ENCODE results near the gene CNTLN.

CNTLN gene, protein sequence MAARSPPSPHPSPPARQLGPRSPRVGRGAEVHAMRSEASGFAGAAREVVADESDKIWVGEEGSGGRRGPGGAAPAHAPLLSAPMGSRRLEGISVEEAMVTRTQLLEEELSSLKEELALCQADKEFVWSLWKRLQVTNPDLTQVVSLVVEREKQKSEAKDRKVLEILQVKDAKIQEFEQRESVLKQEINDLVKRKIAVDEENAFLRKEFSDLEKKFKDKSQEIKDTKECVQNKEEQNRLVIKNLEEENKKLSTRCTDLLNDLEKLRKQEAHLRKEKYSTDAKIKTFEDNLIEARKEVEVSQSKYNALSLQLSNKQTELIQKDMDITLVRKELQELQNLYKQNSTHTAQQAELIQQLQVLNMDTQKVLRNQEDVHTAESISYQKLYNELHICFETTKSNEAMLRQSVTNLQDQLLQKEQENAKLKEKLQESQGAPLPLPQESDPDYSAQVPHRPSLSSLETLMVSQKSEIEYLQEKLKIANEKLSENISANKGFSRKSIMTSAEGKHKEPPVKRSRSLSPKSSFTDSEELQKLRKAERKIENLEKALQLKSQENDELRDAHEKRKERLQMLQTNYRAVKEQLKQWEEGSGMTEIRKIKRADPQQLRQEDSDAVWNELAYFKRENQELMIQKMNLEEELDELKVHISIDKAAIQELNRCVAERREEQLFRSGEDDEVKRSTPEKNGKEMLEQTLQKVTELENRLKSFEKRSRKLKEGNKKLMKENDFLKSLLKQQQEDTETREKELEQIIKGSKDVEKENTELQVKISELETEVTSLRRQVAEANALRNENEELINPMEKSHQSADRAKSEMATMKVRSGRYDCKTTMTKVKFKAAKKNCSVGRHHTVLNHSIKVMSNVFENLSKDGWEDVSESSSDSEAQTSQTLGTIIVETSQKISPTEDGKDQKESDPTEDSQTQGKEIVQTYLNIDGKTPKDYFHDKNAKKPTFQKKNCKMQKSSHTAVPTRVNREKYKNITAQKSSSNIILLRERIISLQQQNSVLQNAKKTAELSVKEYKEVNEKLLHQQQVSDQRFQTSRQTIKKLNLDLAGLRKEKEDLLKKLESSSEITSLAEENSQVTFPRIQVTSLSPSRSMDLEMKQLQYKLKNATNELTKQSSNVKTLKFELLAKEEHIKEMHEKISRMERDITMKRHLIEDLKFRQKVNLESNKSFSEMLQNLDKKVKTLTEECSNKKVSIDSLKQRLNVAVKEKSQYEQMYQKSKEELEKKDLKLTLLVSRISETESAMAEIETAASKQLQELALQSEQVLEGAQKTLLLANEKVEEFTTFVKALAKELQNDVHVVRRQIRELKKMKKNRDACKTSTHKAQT (N-terminal part only)

DNA sequence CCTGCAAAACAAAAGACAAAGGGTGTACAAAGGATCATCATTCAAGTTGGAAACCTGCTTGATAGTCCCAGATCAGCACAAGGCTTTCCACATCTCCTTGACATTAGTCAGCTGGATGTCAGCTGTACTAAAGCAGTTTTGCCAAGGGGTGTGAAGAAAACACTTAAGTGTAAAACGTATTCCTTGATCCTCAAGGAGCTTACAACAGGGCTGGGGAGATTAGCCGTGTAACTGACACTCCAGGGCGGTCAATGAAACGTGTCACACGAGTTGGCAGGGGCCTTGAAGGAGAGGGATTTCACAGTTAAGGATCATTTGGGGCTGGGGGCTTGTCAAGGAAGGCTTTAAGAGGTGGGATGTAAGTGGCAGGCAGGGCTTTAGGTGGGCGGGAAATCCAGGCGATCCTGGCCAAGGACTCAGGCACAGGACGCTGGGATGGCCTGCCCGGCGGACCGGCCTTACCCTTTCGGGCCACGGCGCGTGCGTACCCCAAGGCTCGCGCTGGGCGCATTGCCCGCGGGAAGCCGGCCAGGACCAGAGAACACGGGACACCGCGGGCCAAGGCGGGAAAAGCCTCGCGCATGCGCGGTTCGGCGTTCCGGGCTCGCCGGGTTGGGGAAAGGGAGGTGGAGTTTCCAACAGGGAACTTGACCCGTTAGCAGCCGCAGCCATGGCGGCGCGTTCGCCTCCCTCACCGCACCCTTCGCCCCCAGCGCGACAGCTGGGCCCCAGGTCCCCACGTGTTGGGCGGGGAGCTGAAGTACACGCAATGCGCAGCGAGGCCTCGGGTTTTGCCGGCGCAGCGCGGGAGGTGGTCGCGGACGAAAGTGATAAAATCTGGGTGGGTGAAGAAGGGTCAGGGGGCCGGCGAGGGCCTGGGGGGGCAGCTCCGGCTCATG is at the start of gene CNTLN:
CNTLN (plus strand) TSS at position 645 of the 899 bp plus-strand sequence; CDS start at position 671, 26 bp downstream.
- peak; percentile 40 to 72 for DNase-seq

- no peak for DNase-seq
Measured at GRCh38 chr9:17088566-17088965, 46.3 kb upstream of the CNTLN start.

DNA sequence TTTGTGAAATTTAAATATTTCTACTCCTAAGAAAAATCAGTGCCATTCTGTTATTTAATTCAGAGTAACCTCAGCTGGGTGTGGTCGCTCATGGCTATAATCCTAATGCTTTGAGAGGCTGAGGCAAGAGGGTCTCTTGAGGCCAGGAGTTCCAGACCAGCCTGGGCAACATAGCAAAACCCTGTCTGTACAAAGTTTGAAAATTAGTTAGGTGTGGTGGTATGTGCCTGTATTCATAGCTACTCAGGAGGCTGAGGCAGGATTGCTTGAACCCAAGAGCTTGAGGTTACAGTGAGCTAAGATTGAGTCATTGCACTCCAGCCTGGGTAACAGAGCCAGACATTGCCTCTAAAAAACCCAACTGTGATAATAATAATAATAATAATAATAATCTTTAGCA is 44.8 kb upstream of the CNTLN start:
- no peak for DNase-seq

DNA sequence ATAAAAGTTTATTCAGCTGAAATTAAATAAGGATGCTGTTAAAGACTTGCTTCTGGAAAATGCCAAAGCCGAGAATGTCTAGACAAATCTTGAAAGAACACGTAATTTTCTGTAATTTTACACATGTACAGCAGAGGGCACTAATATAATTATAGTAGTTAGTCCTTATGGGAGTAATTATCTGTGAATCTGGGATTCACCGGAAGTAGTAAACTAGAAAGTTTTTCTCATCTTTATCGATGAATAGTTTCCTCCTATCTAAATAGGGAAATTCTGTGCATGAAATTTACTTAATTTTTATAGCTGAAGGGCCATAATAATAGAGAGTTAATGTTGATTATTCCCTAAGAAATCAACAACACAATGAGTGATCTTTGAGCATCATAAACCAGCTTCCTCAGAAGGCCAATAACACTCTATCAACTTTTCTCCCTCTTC is 18.4 kb upstream of the CNTLN start:
- DNase-seq: no peak

GRCh38 chr9:17117372-17117771 is 17.5 kb upstream of the CNTLN start:
- no peak for DNase-seq

GRCh38 chr9:17120203-17120602 is 14.6 kb upstream of the CNTLN start:
- DNase-seq: no peak

DNA sequence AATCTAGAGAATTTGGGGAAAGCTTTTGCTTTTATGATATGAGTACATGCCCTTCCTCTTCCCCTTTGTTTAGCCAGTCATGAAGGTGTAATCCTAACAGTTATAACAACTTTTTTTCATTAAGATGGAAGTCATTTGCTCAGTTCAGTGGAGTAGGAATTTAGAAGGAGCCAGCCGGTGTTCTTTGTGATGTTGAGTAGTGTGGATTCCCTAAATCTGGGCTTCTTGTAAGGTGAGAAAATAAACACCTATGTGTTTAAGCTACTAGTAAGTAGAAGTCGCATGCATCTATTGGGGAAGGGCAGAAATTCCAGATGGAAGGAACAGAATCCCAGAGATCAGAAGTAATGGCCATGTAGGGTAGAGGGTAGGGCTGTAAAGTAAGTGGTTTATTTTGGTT is 13.6 kb upstream of the CNTLN start:
- no peak for DNase-seq

- no peak for DNase-seq
Measured at GRCh38 chr9:17130291-17130690, 4.5 kb upstream of the CNTLN start.

DNA sequence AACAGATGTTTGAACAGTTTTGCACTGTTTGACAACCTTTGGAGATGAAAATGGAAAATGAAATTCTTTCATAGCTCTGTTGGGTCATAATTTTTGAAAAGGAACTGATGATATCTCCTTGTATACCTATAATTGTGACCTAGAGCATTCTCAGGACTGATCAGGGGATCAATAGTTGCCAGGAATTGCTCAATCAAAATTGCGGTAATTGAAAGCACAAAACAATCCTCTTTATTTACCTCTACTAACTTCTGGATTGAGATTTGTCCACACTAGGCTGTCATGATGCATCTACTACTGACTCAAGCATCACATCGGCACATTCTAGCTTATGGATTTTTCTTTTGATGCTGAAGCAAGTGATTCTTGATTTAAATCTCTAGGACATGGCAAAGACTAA is 4.1 kb upstream of the CNTLN start:
- no peak for DNase-seq

DNA sequence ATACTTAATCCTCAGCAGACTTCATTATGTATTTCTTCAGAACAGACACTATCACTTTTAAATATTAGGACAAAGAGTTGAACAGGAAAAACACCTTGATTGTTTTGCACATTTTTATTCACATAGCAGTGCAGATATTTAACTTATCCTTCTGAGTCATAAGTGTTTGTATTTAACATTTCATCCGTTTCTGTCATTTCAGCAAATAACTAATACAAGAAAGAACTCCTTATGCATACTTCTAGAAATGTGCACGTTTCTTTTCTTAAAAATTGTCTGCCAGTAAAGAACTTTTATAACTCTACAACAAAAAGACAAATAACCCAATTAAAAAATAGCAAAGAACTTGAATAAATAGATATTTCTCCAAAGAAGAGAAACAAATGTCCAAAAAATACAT is 3.3 kb upstream of the CNTLN start:
- no peak for DNase-seq

DNA sequence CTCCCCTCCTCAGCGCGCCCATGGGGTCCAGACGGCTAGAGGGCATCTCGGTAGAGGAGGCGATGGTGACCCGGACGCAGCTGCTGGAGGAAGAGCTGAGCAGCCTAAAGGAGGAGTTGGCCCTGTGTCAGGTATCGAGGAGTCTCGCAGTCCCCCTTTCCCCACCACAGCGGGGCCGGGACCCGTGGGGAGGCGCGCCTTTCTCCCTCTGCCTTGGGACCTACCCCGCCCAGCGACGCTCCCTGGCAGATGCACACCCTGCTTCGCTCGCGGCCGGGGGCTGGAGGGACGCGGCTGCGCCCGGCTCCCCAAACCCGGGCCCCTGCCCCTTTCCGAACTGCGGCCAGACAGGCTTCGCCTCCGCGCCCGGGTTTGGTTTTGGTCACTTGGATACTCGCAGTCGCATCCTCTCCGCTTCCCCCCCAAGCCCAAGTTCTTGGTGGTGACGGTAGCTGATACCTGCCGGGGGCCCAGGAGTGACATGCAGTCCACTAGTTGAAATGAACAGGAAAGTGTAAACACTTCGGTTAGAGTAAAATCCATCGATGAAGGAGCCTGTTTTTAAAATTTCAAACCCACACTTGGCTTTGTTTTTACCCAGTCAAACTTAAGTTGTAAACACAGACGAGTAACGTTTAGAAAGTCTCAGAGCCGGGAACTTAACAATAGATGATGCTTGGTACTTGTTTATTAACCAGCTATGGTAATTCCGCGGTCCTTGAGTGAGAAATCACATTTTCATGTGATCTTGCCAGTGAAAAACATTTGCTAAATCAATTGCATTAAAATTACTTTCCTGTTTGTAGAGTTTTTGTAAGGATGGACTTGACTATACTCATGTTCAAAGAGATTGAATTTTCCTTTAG is 688 bp downstream of the CNTLN start:
- no peak for DNase-seq

GRCh38 chr9:17137566-17137965 is 2.7 kb downstream of the CNTLN start:
- DNase-seq: no peak

DNA sequence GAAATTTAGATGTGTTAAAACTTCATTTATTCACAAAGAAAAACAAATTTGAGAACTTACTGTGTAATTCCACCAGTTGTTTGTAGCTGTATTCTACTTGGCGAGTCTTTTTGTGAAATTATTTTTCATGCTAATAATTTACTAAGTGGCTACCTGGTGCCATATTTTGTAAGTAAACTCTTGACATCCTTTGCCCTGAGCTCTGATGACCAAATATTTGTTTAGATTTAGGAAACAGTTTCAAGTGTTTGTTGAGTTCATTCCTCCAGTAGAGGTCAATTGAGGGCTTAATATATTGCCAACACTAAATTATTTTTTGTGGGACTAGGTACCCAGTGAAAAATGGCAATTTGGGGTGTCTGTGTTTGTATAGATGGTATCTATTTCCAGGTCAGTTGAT is 3.7 kb downstream of the CNTLN start:
- no peak for DNase-seq

DNA sequence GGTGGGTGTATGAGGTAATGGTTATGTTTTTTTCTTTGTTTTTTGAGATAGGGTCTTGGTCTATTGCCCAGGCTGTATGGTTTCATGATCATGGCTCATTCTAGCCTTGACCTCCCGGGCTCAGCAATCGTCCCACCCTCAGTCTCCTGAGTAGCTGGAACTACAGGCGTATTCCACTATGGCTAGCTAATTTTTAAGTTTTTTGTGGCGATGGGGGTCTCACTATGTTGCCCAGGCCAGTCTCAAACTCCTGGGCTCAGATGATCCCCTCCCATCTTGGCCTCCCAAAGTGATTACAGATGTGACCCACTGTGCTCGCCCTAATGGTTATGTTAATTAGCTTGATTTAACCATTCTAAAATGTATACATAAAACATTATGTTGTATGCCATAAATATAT is 5.6 kb downstream of the CNTLN start:
- no peak for DNase-seq

DNA sequence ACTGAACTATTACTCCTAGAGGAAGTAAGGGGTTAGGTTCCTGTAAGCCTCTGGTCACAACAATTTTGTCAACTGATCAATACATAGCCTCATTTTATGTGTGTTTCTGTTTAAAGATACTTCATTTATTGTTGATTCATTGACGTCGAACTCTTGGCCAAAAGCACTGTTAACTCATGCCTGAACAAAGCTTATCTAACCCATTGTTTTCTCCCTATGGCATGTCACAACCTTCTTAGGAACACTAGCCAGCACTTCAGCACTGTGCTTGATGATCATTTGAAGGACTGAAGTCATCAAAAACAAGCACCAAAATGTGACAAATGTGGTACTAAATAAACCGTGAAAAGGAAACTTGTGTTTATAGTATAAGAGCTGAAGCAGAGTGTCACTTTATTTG is 13.5 kb downstream of the CNTLN start:
- DNase-seq: no peak

- no peak for DNase-seq
Measured at GRCh38 chr9:17159469-17159868, 24.6 kb downstream of the CNTLN start.

GRCh38 chr9:17160327-17160726 is 25.5 kb downstream of the CNTLN start:
- DNase-seq: no peak

- no peak for DNase-seq
Measured at GRCh38 chr9:17165764-17166163, 30.9 kb downstream of the CNTLN start.

DNA sequence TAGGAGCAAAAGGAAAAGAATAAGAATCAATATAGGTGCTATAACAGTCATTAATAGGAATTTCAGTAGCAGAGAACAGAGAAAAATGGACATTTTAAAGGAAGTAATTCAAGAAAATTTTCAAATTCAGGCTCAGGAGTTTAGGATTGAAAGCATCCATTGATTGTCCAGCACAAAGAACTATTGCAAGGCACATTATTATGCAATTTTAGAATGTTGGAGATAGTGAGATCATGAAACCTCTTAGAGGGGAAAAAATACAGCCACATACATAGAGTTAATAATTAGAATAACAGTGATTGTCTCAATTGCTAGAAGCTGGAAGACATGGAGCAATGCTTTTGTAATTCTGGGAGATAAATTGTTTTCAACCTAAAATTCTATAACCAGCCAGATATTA is 31.5 kb downstream of the CNTLN start:
- no peak for DNase-seq

- DNase-seq: no peak
Measured at GRCh38 chr9:17171309-17172094, 36.7 kb downstream of the CNTLN start.

Data from CD4-positive, alpha-beta T cell treated with Interleukin-4 for 1 hour (primary cell).